Measurements from ENCODE around the gene ZNF287. TPM values are rescaled to one million over a fixed set of nuclear protein-coding genes. Genes with fewer than 3 reads are reported as not detected.

ZNF287 gene
- total RNA-seq, 4 donors from 2014 or later: 4.3 to 11.7 (median 6.4) TPM

DNA sequence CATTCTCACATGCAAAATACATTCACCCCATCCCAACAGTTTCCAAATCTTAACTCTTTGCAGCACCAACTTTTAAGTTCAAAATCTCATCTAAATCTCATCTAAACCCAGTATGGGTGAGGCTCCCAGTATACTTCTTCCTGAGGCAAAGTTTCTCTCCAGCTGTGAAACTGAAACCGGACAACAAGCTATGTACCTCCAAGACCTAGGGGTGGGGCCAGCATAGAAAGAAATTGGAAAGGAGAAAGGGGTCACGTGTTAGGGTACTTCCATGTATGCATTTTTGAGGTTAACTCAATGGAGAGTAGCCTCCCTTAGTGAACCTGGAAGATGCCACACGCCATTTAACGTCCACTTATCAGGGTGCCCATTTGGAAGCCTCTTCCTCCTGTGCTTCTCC lies 53.1 kb downstream of the ZNF287 start:
- 64% methylated on average over 4 of the region's 4 CpGs for WGBS

DNA sequence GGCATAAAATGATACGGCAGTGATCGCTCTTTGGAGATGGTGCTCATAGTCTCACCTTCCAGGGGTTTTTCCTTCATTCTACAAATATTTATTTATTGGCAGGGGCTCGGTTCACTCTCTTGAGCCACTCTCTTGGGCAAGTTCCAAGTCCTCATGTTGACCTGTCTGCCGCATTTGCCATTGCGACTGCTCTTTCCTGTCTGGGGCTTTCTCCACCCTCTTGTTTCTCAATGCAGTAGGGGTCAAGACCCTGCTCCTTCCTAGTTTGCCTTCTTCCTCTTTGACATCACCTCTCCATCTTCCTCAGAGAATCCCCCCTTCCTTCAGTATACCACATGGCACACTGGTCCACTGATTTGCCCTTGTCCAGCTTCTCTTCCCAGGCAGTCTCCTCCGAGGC lies 55.1 kb downstream of the ZNF287 start:
- Histone ChIP-seq H3K27ac (no peak overlapping the region), H3K9me3 (no peaks in the 10 kb centered on the region), H3K4me1 (peaks cover 13% of the 10 kb centered on the region), H3K36me3 (no peaks in the 10 kb centered on the region), H3K4me3 (no peak overlapping the region), H3K27me3 (peaks cover 8% of the 10 kb centered on the region)
- TF ChIP-seq POLR2AphosphoS5 (IDR thresholded peaks at IDR 0.05): no peak
- TF ChIP-seq, protein P1, sequence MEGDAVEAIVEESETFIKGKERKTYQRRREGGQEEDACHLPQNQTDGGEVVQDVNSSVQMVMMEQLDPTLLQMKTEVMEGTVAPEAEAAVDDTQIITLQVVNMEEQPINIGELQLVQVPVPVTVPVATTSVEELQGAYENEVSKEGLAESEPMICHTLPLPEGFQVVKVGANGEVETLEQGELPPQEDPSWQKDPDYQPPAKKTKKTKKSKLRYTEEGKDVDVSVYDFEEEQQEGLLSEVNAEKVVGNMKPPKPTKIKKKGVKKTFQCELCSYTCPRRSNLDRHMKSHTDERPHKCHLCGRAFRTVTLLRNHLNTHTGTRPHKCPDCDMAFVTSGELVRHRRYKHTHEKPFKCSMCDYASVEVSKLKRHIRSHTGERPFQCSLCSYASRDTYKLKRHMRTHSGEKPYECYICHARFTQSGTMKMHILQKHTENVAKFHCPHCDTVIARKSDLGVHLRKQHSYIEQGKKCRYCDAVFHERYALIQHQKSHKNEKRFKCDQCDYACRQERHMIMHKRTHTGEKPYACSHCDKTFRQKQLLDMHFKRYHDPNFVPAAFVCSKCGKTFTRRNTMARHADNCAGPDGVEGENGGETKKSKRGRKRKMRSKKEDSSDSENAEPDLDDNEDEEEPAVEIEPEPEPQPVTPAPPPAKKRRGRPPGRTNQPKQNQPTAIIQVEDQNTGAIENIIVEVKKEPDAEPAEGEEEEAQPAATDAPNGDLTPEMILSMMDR (IDR thresholded peaks at IDR 0.05): no peak
- TF ChIP-seq POLR2A (IDR thresholded peaks at IDR 0.05): no peak
- no peak for TF ChIP-seq EP300 (IDR thresholded peaks at IDR 0.05)
- 82% methylated on average over 6 of the region's 6 CpGs for WGBS
- DNase-seq (ENCODE audit: low spot score in 2 of 2): no peak

More for the DNA sequence above, 53.1 kb downstream of the ZNF287 start:
- no peaks in the 10 kb centered on the region for H3K36me3 ChIP-seq
- DNase-seq (ENCODE audit: low spot score in 2 of 2): peak in 1 of 2 donors; percentile 3
- peaks cover 8% of the 10 kb centered on the region for H3K27me3 ChIP-seq
- H3K4me3 ChIP-seq: no peak overlapping the region
- H3K9me3 ChIP-seq: no peaks in the 10 kb centered on the region
- TF ChIP-seq, protein P1 (IDR thresholded peaks at IDR 0.05): no peak
- TF ChIP-seq EP300 (IDR thresholded peaks at IDR 0.05) (no peak), POLR2AphosphoS5 (IDR thresholded peaks at IDR 0.05) (no peak), POLR2A (IDR thresholded peaks at IDR 0.05) (no peak)
- peaks cover 13% of the 10 kb centered on the region for H3K4me1 ChIP-seq
- no peak overlapping the region for H3K27ac ChIP-seq

DNA sequence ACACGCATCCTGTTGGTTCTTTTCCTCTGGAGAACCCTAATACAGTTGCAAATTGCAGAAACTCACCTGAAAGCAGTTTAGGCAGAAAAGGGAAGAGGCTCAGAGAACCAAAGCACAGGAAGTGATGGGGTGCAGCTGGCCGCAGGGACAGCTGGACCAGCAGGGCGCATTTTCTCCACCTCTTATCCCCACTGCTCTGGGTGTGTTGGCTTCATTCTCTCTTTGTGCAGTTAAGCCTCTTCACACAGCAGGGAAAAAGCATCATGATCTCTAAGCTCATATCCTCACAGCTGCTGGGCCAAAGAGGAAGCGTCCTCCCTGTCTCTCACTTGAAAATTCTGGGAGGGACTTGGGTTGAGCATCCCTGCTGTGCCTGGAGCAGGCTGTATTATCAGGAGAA lies 57.0 kb downstream of the ZNF287 start:
- H3K27me3 ChIP-seq: peaks cover 4% of the 10 kb centered on the region
- H3K9me3 ChIP-seq: no peaks in the 10 kb centered on the region
- H3K27ac ChIP-seq: no peak overlapping the region
- WGBS: 79% methylated on average over 4 of the region's 4 CpGs
- TF ChIP-seq POLR2A (IDR thresholded peaks at IDR 0.05) (no peak), POLR2AphosphoS5 (IDR thresholded peaks at IDR 0.05) (no peak)
- peaks cover 10% of the 10 kb centered on the region for H3K4me1 ChIP-seq
- no peak for DNase-seq (ENCODE audit: low spot score in 2 of 2)
- H3K36me3 ChIP-seq: no peaks in the 10 kb centered on the region
- H3K4me3 ChIP-seq: no peak overlapping the region

DNA sequence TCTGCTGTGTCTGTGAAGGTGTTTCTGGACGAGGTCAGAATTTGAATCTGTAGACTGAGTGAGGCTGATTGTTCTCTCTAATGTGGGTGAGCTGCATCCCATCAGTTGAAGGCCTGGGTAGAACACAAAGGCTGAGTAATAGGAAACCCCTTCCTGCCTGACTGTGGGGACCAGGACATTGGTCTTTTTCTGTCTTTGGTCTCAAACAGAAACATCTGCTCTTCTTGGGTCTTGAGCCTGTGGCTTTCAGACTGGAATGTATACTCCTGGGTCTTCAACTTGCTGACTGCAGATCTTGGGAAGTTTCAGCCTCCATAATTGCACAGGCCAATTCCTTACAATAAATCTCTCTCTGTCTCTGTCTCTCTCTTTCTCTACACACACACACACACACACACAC lies 57.4 kb downstream of the ZNF287 start:
- peaks cover 6% of the 10 kb centered on the region for H3K4me1 ChIP-seq
- DNase-seq (ENCODE audit: low spot score in 2 of 2): no peak
- TF ChIP-seq, protein P1 (IDR thresholded peaks at IDR 0.05): no peak
- TF ChIP-seq POLR2AphosphoS5 (IDR thresholded peaks at IDR 0.05): no peak

DNA sequence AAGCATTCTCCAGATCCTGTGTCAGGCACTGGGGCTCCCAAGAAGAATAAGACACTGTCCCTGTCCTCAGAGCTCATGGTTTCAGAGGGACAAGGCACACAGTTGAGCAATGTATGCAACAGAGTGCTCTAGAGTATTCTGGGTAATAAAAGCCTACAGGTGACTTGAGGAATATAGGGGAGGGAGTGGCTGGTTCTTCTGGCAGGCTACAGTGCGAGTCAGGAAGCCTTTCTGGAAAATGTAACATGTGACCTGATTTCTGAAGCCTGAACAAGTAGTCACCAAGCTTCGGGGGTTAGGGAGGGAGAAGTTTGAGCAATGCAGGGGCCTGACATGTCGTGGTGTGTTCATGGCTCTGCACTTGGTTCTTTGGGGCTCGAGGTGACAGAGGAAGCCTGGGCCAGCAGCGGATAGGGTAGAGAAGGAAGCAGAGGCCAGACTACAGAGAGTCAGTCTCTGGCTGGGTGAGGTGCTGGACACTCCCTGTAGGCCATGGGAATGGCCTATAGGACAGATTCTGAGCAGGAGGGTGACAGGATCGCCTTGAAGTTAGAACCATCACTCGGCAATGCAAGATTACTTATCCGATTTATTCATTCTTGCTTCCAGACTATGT lies 61.0 kb downstream of the ZNF287 start:
- H3K27me3 ChIP-seq: no peaks in the 10 kb centered on the region
- no peak overlapping the region for H3K27ac ChIP-seq
- H3K9me3 ChIP-seq: no peaks in the 10 kb centered on the region
- no peaks in the 10 kb centered on the region for H3K36me3 ChIP-seq
- H3K4me3 ChIP-seq: no peak overlapping the region
- TF ChIP-seq POLR2AphosphoS5 (IDR thresholded peaks at IDR 0.05) (no peak), POLR2A (IDR thresholded peaks at IDR 0.05) (no peak), EP300 (IDR thresholded peaks at IDR 0.05) (no peak)
- TF ChIP-seq, protein P1 (IDR thresholded peaks at IDR 0.05): no peak
- H3K4me1 ChIP-seq: no peaks in the 10 kb centered on the region
- no peak for DNase-seq (ENCODE audit: low spot score in 2 of 2)
- WGBS: 71% methylated on average over 8 of the region's 8 CpGs

More for the DNA sequence above, 57.4 kb downstream of the ZNF287 start:
- no peaks in the 10 kb centered on the region for H3K9me3 ChIP-seq
- no peak overlapping the region for H3K4me3 ChIP-seq
- peaks cover 4% of the 10 kb centered on the region for H3K27me3 ChIP-seq
- no peaks in the 10 kb centered on the region for H3K36me3 ChIP-seq
- no peak overlapping the region for H3K27ac ChIP-seq
- 86% methylated on average over 1 of the region's 1 CpG for WGBS

DNA sequence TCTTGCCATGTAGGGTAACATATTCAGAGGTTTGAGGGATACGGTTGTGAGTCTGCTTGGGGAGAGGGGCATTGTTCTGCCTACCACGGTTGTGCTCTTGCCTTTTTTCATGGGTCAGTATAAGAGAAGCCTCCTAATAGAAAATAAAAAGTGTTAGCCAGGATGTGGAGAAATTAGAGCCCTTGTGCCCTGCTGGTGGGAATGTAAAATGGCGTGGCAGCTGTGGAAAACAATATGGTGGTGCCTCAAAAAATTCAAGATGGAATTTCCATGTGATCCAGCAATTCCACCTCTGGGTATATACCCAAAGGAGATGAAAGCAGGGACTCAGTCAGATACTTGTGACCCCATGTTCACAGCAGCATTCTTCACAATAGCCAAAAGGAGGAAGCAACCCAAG lies 62.8 kb downstream of the ZNF287 start:
- Histone ChIP-seq H3K4me3 (no peak overlapping the region), H3K27ac (no peak overlapping the region), H3K36me3 (no peaks in the 10 kb centered on the region), H3K9me3 (no peaks in the 10 kb centered on the region), H3K4me1 (no peaks in the 10 kb centered on the region), H3K27me3 (no peaks in the 10 kb centered on the region)
- no peak for DNase-seq (ENCODE audit: low spot score in 2 of 2)
- 94% methylated on average over 3 of the region's 3 CpGs for WGBS
- TF ChIP-seq POLR2A (IDR thresholded peaks at IDR 0.05) (no peak), EP300 (IDR thresholded peaks at IDR 0.05) (no peak), POLR2AphosphoS5 (IDR thresholded peaks at IDR 0.05) (no peak)
- TF ChIP-seq, protein P1 (IDR thresholded peaks at IDR 0.05): no peak
